Retinal pigment epithelial cell (primary cell): ENCODE results near the gene AK9.

Source experiments
- DNase-seq: peaks from one replicate; pipeline ENCODE4 v3.0.0-alpha.2; 2010; ENCODE audit warnings: low read depth
- H3K4me3 ChIP-seq: 2 replicates; pipeline ENCODE4 v1.5.1; 2011; ENCODE audit warnings: mild to moderate bottlenecking, low read length, control low read depth, moderate library complexity
- TF ChIP-seq, protein P1 (sequence below): conservative IDR thresholded peaks from 2 replicates; pipeline ENCODE4 v1.5.1; 2011; ENCODE audit warnings: low read depth, low read length, control low read depth, inconsistent platforms

The AK9 gene

DNA sequence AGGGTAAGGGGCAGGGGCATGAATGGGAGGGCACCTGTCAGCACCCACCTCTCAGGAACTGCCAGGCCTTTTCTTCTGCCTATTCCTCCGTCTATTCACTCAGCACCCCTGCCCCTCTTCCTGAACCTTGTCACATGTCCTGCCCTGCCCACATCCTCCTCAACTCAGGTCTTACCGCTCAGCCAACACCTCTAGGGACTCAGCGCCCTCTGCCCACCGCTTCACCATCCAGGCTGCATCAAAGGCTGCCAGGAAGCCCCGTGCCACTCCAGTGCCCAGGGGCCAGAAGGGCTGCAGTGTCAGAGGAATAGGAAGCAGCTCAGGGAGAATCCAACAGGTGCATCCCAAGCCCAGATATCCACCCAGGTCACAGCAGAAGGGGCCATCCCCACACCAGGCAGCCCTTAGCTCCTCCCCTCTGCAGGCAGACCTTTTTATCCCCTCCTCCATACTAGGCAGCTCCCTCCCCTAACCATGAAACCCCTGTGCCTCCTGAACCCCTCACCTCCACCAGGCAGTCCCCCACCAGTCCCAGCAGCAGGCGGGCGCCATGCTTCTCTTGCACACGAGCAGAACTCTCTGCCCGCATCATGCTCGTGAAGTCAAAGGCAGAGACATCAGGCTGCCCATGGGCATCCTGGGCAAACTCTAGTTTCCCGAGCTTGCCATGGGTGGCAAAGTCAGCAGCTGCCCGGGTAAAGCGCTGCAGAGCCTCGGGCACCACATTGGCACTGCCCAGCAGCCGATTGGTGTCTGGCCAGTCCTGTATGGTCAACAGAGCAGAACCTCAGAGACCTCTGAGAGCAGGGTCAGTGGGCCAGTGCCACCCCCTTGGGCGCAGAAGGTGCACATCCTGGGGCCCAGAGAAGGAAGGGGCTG is 241.0 kb downstream of the AK9 start:
- DNase-seq, result no peak
- H3K4me3 ChIP-seq, result no peak overlapping the region
- TF ChIP-seq, protein P1, sequence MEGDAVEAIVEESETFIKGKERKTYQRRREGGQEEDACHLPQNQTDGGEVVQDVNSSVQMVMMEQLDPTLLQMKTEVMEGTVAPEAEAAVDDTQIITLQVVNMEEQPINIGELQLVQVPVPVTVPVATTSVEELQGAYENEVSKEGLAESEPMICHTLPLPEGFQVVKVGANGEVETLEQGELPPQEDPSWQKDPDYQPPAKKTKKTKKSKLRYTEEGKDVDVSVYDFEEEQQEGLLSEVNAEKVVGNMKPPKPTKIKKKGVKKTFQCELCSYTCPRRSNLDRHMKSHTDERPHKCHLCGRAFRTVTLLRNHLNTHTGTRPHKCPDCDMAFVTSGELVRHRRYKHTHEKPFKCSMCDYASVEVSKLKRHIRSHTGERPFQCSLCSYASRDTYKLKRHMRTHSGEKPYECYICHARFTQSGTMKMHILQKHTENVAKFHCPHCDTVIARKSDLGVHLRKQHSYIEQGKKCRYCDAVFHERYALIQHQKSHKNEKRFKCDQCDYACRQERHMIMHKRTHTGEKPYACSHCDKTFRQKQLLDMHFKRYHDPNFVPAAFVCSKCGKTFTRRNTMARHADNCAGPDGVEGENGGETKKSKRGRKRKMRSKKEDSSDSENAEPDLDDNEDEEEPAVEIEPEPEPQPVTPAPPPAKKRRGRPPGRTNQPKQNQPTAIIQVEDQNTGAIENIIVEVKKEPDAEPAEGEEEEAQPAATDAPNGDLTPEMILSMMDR, result no peak

DNA sequence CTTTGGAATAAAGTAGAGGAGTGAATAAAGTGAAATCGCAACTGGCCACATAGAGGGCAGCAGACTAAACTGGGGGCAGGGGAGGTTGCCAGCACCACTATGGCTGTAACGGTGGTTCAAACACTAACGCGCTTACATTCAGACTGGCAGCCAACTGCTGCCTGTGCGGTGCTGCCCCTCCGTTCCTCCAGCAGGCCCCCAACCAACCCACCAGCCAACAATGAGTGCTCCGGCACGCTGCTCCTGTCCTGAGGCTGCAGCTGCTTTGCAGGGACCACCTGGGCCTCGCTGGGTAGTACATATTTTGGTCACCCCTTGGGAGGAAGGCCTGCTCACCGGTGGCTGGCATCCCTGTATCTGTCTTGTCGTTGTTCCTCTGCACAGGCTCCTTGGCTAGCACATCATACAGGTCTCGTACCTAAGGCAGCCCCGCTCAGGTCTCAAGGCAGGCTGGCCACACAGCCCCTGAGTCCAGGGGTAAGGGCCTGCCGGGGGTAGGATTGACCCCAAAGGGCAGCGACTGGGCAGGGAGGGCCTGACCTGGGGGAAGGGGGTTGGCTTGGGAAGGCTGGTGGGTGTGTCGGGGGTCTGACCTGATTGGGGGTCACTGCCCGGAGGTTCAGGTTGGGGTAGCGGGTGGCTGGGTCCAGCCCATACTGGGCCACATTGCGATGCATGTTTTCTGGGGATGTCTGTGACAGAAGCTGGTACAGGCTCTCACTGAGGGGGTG is 241.8 kb downstream of the AK9 start:
- no peak for DNase-seq
- TF ChIP-seq, protein P1, result no peak
- H3K4me3 ChIP-seq, result no peak overlapping the region

DNA sequence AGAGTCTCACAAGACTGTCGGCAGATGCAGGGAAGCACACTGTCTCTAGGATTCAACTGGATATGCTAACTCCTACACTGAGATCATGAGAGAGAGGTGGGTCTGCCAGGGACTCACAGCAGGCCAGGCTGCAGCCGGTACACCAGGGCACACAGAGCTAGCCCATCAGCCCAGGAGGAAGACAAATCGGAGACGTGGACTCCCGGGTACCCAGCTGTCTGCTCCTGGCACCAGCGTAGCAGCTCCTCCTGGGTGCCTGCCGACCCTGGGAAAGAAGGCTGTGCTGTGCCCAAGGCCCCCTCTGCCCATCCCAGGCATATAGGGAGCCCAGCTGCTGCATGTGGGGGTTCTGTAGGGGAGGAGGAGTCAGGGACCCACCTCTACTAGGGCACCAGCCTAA is 242.4 kb downstream of the AK9 start:
- TF ChIP-seq, protein P1, result no peak
- no peak overlapping the region for H3K4me3 ChIP-seq
- no peak for DNase-seq

DNA sequence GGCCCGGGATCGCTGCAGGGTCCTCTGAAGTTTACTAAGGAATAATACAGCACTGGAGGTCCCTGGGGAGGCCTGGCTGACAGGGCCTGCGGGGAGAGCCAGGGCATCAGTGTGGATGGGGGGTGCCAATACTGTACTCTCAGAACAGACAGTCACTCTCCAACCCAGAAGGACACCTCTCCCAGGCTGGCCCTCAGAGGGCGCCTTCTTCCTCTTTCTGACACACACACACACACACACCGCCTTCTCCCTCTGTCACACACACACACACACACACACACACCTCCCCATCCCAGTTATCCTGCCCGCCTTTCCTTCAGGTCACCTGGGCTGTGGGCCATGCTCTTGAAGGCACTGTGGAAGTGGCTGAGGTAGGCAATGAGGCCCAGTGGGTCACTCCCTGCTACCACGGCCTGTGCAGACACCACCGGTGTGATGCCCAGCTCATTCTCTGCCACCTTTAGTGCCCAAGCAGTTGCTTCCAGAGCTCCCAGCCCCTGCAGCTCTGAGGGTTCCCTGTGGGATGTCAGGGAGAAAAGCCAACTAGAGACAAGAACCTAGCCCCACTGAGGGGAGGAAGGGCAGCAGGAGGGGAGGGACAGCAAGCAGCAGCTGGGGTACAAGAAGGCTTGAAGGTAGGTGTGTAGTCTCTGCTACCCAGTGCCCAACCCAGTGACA is 243.0 kb downstream of the AK9 start:
- H3K4me3 ChIP-seq, result no peak overlapping the region
- TF ChIP-seq, protein P1, result no peak
- DNase-seq, result no peak

DNA sequence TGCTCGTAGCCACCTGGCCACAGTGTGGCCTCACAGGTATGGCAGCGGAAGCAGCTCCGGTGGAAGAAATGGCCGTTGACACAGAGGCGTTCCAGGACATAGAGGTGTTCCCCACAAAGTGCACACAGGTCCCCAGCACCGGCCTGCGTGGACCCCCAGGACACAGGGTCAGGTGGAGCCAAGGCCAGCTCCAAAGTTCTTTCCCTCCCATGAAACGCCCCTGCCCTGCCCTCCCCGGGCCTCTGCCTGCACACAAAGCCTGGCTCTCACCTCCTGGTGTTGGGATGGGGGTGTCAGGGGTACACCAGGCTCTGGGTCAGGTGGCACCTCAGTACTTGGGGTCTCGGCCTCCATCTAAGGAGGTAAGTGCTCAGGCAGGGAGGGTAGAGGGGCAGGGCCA is 243.9 kb downstream of the AK9 start:
- TF ChIP-seq, protein P1, result no peak
- no peak for DNase-seq
- H3K4me3 ChIP-seq, result no peak overlapping the region

DNA sequence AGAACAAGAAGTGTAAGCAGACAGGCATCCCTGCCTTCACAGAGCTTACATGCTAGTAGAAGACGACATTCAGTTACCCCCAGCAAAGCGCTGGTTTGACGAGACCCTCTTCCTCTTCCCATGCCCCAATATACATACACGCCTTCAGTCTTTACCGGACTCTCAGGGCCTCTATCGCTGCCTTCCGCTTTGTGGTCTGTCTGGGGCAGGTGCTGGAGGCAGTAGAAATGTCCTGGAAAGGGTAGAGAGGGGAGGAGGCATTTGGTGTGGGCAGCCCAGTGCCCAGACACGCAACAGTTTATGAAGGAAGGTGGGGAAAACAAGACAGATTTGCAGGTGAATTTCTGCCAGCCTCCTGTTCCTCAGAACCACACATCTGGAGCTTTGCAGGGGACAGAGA is 244.5 kb downstream of the AK9 start:
- TF ChIP-seq, protein P1, result no peak
- no peak for DNase-seq
- no peak overlapping the region for H3K4me3 ChIP-seq
